HCT116 (cell line): ENCODE measurements around the gene SIRT6.

Experiments used
- CBX3 ChIP-seq: IDR thresholded peaks from 2 replicates; pipeline ENCODE4 v1.6.1; 2012; ENCODE audit warnings: low read depth
- EZH2 ChIP-seq: fragments of 200-600 bp; sonication (generic); IDR thresholded peaks from 2 replicates; pipeline ENCODE4 v1.6.1; 2017; ENCODE audit warnings: antibody characterized with exemption, mixed run types
- EZH2phosphoT487 ChIP-seq: fragments of 200-600 bp; IDR thresholded peaks from 2 replicates; pipeline ENCODE4 v1.6.1; 2018; ENCODE audit warnings: antibody characterized with exemption, borderline replicate concordance
- RAD21 ChIP-seq: IDR thresholded peaks from 2 replicates; pipeline ENCODE4 v1.6.1; 2012; ENCODE audit warnings: low read depth, mild to moderate bottlenecking
- SIN3A ChIP-seq: IDR thresholded peaks from 2 replicates; pipeline ENCODE4 v1.6.1; 2012; ENCODE audit warnings: low read depth
- YY1 ChIP-seq: IDR thresholded peaks from 2 replicates; pipeline ENCODE4 v1.6.1; 2011; ENCODE audit warnings: low read length, low read depth, moderate library complexity, mild to moderate bottlenecking; ENCODE audit not compliant: insufficient replicate concordance; ENCODE audit errors: extremely low read depth
- TF ChIP-seq, protein P1 (sequence below), 3 experiments: fragments of 200-600 bp in 1 of 3; sonication (generic) in 1 of 3; IDR thresholded peaks in 2 of 3; conservative IDR thresholded peaks in 1 of 3; 2 replicates each; pipeline ENCODE4 v1.5.1; 2012 to 2017; ENCODE audit warnings: low read depth in 2 of 3, low read length in 2 of 3, antibody characterized with exemption in 1 of 3, borderline replicate concordance in 1 of 3, control low read depth in 1 of 3, mild to moderate bottlenecking in 1 of 3, mixed read lengths in 1 of 3, mixed run types in 1 of 3, moderate library complexity in 1 of 3; ENCODE audit not compliant: insufficient read depth in 1 of 3

DNA sequence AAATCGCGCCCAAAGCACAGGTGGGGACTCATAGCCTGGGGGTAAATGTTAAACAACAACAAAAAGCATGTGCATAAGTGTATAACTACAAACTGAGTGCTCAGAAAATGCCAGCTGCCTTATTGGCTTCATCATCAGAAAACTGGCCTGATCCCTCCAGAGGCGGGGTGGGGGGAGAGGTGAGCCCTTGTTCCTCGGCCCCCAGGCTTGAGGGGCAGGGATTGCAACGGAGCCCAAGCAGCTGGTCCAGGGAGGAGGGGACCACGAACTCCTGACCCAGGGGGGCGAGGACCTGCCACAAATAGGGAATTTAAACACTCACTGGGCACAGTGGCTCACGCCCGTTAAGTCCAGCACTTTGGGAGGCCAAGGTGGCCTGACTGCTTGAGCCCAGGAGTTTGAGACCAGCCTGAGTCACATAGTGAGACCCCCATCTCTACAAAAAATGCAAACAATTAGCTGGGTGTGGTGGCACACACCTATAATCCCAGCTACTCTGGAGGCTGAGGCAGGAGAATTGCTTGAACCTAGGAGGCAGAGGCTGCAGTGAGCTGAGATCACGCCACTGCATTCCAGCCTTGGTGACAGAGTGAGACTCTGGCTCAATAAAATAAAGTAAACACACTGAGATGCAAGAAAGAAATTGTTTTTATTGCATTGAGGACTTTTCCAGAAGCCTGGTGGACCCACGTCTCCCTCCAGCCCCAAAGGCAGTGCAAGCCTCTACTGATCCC, 8.7 kb downstream of the SIRT6 start:
- TF ChIP-seq YY1 (no peak), CBX3 (no peak), EZH2 (no peak), EZH2phosphoT487 (no peak), RAD21 (no peak), SIN3A (no peak)
- TF ChIP-seq, protein P1, sequence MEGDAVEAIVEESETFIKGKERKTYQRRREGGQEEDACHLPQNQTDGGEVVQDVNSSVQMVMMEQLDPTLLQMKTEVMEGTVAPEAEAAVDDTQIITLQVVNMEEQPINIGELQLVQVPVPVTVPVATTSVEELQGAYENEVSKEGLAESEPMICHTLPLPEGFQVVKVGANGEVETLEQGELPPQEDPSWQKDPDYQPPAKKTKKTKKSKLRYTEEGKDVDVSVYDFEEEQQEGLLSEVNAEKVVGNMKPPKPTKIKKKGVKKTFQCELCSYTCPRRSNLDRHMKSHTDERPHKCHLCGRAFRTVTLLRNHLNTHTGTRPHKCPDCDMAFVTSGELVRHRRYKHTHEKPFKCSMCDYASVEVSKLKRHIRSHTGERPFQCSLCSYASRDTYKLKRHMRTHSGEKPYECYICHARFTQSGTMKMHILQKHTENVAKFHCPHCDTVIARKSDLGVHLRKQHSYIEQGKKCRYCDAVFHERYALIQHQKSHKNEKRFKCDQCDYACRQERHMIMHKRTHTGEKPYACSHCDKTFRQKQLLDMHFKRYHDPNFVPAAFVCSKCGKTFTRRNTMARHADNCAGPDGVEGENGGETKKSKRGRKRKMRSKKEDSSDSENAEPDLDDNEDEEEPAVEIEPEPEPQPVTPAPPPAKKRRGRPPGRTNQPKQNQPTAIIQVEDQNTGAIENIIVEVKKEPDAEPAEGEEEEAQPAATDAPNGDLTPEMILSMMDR (IDR thresholded peaks at IDR 0.05 in 2 of 3, conservative IDR thresholded peaks at IDR 0.05 in 1 of 3; ENCODE audit: borderline replicate concordance in 1 of 3, insufficient read depth in 1 of 3, low read depth in 2 of 3, low read length in 2 of 3) = no peak
